ENCODE measurements around the gene SPATA4. TPM values are rescaled to one million over a fixed set of nuclear protein-coding genes. Genes with fewer than 3 reads are reported as not detected.

SPATA4 gene
- total and polyA plus RNA-seq, 2 experiments from 2014 or later: not detected

DNA sequence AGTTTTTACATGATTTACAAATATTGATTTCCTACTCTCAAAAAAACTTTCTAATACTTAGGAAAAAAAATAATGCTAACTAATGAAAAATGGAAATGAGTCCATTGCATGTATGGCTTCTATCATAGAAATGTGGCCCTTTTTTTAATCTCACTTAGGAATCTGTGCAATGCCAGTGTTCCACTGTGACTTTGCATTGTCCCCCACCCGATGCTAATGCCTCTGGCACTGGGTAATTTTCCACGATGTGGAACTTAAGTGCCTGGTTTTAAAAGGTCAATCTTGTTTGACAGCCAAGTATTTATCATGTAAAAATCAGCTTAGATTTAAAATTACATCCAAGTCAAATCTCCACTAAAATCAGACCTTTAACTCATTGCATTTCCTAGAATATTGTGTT, 53.1 kb downstream of the SPATA4 start:
- Histone ChIP-seq H3K9me3 (ENCODE audit: low read depth) (no peaks in the 10 kb centered on the region), H3K4me3 (no peak overlapping the region), H3K79me2 (no peaks in the 10 kb centered on the region), H3K27me3 (no peaks in the 10 kb centered on the region), H4K20me1 (ENCODE audit: insufficient read depth, poor library complexity, severe bottlenecking) (no peaks in the 10 kb centered on the region), H2AFZ (no peak overlapping the region), H3K9me2 (replicated peaks; ENCODE audit: insufficient read depth) (no peaks in the 10 kb centered on the region), H3K36me3 (replicated peaks; ENCODE audit: insufficient read depth, low read depth) (no peaks in the 10 kb centered on the region), H3K4me1 (ENCODE audit: insufficient read depth) (no peaks in the 10 kb centered on the region), H3K27ac (no peak overlapping the region), H3K4me2 (no peak overlapping the region)
- TF ChIP-seq EZH2 (IDR thresholded peaks at IDR 0.05; ENCODE audit: borderline replicate concordance): no peak
- TF ChIP-seq, protein P1, sequence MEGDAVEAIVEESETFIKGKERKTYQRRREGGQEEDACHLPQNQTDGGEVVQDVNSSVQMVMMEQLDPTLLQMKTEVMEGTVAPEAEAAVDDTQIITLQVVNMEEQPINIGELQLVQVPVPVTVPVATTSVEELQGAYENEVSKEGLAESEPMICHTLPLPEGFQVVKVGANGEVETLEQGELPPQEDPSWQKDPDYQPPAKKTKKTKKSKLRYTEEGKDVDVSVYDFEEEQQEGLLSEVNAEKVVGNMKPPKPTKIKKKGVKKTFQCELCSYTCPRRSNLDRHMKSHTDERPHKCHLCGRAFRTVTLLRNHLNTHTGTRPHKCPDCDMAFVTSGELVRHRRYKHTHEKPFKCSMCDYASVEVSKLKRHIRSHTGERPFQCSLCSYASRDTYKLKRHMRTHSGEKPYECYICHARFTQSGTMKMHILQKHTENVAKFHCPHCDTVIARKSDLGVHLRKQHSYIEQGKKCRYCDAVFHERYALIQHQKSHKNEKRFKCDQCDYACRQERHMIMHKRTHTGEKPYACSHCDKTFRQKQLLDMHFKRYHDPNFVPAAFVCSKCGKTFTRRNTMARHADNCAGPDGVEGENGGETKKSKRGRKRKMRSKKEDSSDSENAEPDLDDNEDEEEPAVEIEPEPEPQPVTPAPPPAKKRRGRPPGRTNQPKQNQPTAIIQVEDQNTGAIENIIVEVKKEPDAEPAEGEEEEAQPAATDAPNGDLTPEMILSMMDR (IDR thresholded peaks at IDR 0.05; ENCODE audit: poor library complexity): no peak
- no peak for DNase-seq (ENCODE audit: low spot score)
- 63% methylated on average over 2 of the region's 2 CpGs for WGBS (ENCODE audit: low lambda C conversion rate, missing lambda C conversion rate)

DNA sequence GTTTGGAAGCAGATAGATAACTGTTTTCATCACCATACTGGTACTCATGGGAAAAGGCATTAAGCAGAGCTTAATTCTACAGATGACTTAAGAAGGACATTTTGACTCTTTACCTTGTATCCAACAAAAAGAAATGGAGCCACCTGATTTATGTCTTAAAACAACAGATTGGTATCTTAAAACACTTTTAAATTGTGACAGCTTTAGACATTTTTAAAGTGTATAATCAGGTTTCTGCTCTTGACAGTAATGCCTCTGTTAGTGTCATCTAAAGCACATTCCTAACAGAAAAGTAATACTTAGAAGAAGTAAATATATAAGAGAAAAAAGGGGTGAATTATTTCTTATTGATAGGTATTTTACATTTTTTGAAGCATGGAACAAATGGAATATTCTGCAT, 55.9 kb downstream of the SPATA4 start:
- Histone ChIP-seq H3K4me2 (no peak overlapping the region), H3K9me2 (replicated peaks; ENCODE audit: insufficient read depth) (no peaks in the 10 kb centered on the region), H3K27me3 (no peaks in the 10 kb centered on the region), H3K27ac (no peak overlapping the region), H3K36me3 (replicated peaks; ENCODE audit: insufficient read depth, low read depth) (no peaks in the 10 kb centered on the region), H3K9me3 (ENCODE audit: low read depth) (no peaks in the 10 kb centered on the region), H3K4me1 (ENCODE audit: insufficient read depth) (no peaks in the 10 kb centered on the region), H3K79me2 (no peaks in the 10 kb centered on the region), H2AFZ (no peak overlapping the region), H4K20me1 (ENCODE audit: insufficient read depth, poor library complexity, severe bottlenecking) (no peaks in the 10 kb centered on the region), H3K4me3 (no peak overlapping the region)
- TF ChIP-seq EZH2phosphoT487 (IDR thresholded peaks at IDR 0.05; ENCODE audit: low read depth, severe bottlenecking, unreplicated experiment): no peak
- TF ChIP-seq, protein P1 (IDR thresholded peaks at IDR 0.05; ENCODE audit: poor library complexity): no peak
- no peak for TF ChIP-seq EZH2 (IDR thresholded peaks at IDR 0.05; ENCODE audit: borderline replicate concordance)
- no peak for DNase-seq (ENCODE audit: low spot score)

DNA sequence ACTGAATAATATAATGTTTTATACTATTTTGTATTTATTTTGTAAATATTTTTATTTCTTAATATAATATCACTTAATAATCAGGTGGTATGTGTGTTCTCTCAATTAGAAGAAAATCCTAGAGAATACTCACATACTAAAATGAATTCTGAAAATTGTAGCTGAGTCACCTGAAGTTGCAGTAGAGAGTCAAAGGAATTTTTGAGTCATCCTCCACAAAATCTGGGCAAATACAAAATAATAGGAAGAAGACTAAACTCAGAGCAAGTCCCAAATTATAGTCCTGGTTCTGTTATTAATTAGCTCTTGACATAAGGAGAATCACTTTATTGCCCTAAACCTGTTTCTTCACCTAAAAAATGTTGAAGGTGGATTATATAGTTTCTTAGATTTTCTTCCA, 57.8 kb downstream of the SPATA4 start:
- H3K9me3 ChIP-seq (ENCODE audit: low read depth): no peaks in the 10 kb centered on the region
- H3K27ac ChIP-seq: no peak overlapping the region
- no peaks in the 10 kb centered on the region for H3K27me3 ChIP-seq
- no peaks in the 10 kb centered on the region for H3K36me3 ChIP-seq (replicated peaks; ENCODE audit: insufficient read depth, low read depth)
- H3K4me3 ChIP-seq: no peak overlapping the region
- H3K4me1 ChIP-seq (ENCODE audit: insufficient read depth): no peaks in the 10 kb centered on the region
- no peaks in the 10 kb centered on the region for H4K20me1 ChIP-seq (ENCODE audit: insufficient read depth, poor library complexity, severe bottlenecking)
- H3K79me2 ChIP-seq: no peaks in the 10 kb centered on the region
- no peak for DNase-seq (ENCODE audit: low spot score)
- no peak overlapping the region for H2AFZ ChIP-seq
- no peak overlapping the region for H3K4me2 ChIP-seq
- no peaks in the 10 kb centered on the region for H3K9me2 ChIP-seq (replicated peaks; ENCODE audit: insufficient read depth)
- TF ChIP-seq EZH2phosphoT487 (IDR thresholded peaks at IDR 0.05; ENCODE audit: low read depth, severe bottlenecking, unreplicated experiment) (no peak), EZH2 (IDR thresholded peaks at IDR 0.05; ENCODE audit: borderline replicate concordance) (no peak)
- TF ChIP-seq, protein P1 (IDR thresholded peaks at IDR 0.05; ENCODE audit: poor library complexity): no peak

- Histone ChIP-seq H3K4me3 (no peak overlapping the region), H2AFZ (no peak overlapping the region), H3K9me2 (replicated peaks; ENCODE audit: insufficient read depth) (no peaks in the 10 kb centered on the region), H3K79me2 (no peaks in the 10 kb centered on the region), H3K36me3 (replicated peaks; ENCODE audit: insufficient read depth, low read depth) (no peaks in the 10 kb centered on the region), H3K4me2 (no peak overlapping the region), H3K27ac (no peak overlapping the region), H3K9me3 (ENCODE audit: low read depth) (no peaks in the 10 kb centered on the region), H3K4me1 (ENCODE audit: insufficient read depth) (no peaks in the 10 kb centered on the region), H3K27me3 (no peaks in the 10 kb centered on the region), H4K20me1 (ENCODE audit: insufficient read depth, poor library complexity, severe bottlenecking) (no peaks in the 10 kb centered on the region)
- WGBS (ENCODE audit: low lambda C conversion rate, missing lambda C conversion rate): 61% methylated on average over 2 of the region's 2 CpGs
- DNase-seq (ENCODE audit: low spot score): no peak
- TF ChIP-seq, protein P1 (IDR thresholded peaks at IDR 0.05; ENCODE audit: poor library complexity): no peak
- TF ChIP-seq EZH2phosphoT487 (IDR thresholded peaks at IDR 0.05; ENCODE audit: low read depth, severe bottlenecking, unreplicated experiment): no peak
- TF ChIP-seq EZH2 (IDR thresholded peaks at IDR 0.05; ENCODE audit: borderline replicate concordance): no peak
These were observed 60.7 kb downstream of the SPATA4 start for GRCh38 chr4:176134670-176135069.

Data from hepatocyte (in vitro differentiated cells).